A172 (cell line): ENCODE data around the gene RGSL1. TPM values are rescaled to one million over a fixed set of nuclear protein-coding genes. Genes with fewer than 3 reads are reported as not detected.

ENCODE experiments used
- total RNA-seq: library from RNA; depleted of rRNA; stranded (reverse); fragments of >200 nt; shearing (Covaris generic); gene quantifications from 2 replicates; pipeline ENCODE4 v1.2.3, GENCODE V29; 2014; rRNA removed

The RGSL1 gene
- total RNA-seq, 1 experiment from 2014 or later = not detected

Other genes starting within 250 kb of the RGSL1 start
- 94.3 and 117 TPM in 2 replicates for gene GLUL, start 58.4 kb upstream of the RGSL1 start, total RNA-seq
- gene TEDDM1, start 49.5 kb upstream of the RGSL1 start, total RNA-seq = not detected in 2 replicates
- gene RNASEL, start 139.1 kb downstream of the RGSL1 start, total RNA-seq = 14.6 and 16.7 TPM in 2 replicates
- 12.8 and 23.4 TPM in 2 replicates for gene RGS16, start 154.2 kb downstream of the RGSL1 start, total RNA-seq
- 0.29 TPM in 1 of 2 replicates, not detected in the other for gene RGS8, start 234.4 kb downstream of the RGSL1 start, total RNA-seq